A549 (cell line): ENCODE data around the gene PNPLA7. TPM values are rescaled to one million over a fixed set of nuclear protein-coding genes. Genes with fewer than 3 reads are reported as not detected.

ENCODE experiments used
- ATAC-seq, 2 experiments: fragments of 200-7000 bp in 1 of 2; fragments of >200 bp in 1 of 2; cut with Nextera tagmentation in 1 of 2; cut with Tn5 transposase in 1 of 2; 3 replicates each; pipeline versions ENCODE4 v1.8.0 to v1.9.1; 2018 to 2020; ENCODE audit warnings: mild to moderate bottlenecking in 1 of 2, moderate library complexity in 1 of 2
- CTCF ChIA-PET: fragments of 300-600 bp; sonication (Branson Sonifier 250); formaldehyde crosslinking; extraction: SDS; loops from one replicate; lab custom pipeline; 2021; ENCODE audit warnings: antibody characterized with exemption, inconsistent platforms; lab: Yijun Ruan, JAX
- POLR2A ChIA-PET: fragments of 350-600 bp; formaldehyde crosslinking; extraction: SDS; loops from one replicate; lab custom pipeline; 2021; ENCODE audit warnings: antibody characterized with exemption, inconsistent platforms; lab: Yijun Ruan, JAX
- DNase-seq, 2 experiments: peaks; one replicate each; pipeline versions ENCODE4 v3.0.0 to v3.0.0-alpha.2; 2011 to 2016; ENCODE audit warnings: low read depth in 1 of 2, low spot score in 1 of 2
- FAIRE-seq: peaks from 2 replicates; lab custom pipeline; 2011; peaks lifted over from hg19 to GRCh38; lab: Jason Lieb, UNC
- H3K27ac ChIP-seq, 2 experiments: fragments of >200 bp; sonication (Bioruptor Twin); formaldehyde crosslinking; 3 replicates each; pipeline ENCODE4 v1.5.1; 2016 to 2017
- H3K4me1 ChIP-seq: fragments of >200 bp; sonication (Bioruptor Twin); formaldehyde crosslinking; 3 replicates; pipeline ENCODE4 v1.6.1; 2016
- H3K4me2 ChIP-seq: fragments of >200 bp; sonication (Bioruptor Twin); formaldehyde crosslinking; 3 replicates; pipeline ENCODE4 v1.6.1; 2016
- H3K4me3 ChIP-seq: fragments of >200 bp; sonication (Bioruptor Twin); formaldehyde crosslinking; 3 replicates; pipeline ENCODE4 v1.5.1; 2016
- H3K9me3 ChIP-seq: fragments of >200 bp; sonication (Bioruptor Twin); formaldehyde crosslinking; 3 replicates; pipeline ENCODE4 v1.6.1; 2016
- CBX2 ChIP-seq: fragments of 200-600 bp; sonication (generic); IDR thresholded peaks from 2 replicates; pipeline ENCODE4 v1.6.1; 2016; ENCODE audit warnings: low read depth, mild to moderate bottlenecking, borderline replicate concordance
- CHD2 ChIP-seq: fragments of 150-350 bp; IDR thresholded peaks from 2 replicates; pipeline ENCODE4 v1.6.1; 2014; ENCODE audit warnings: low read length; ENCODE audit not compliant: partially characterized antibody
- EHF ChIP-seq: fragments of 250-450 bp; sonication (Bioruptor Pico); IDR thresholded peaks from 2 replicates; pipeline ENCODE4 v1.5.0; 2020; ENCODE audit warnings: mild to moderate bottlenecking
- EP300 ChIP-seq, 2 experiments: fragments of >200 bp; sonication (Bioruptor Twin); formaldehyde crosslinking; IDR thresholded peaks; 2 replicates in 1 of 2; 3 replicates in 1 of 2; pipeline ENCODE4 v1.6.1; 2016 to 2017
- ESRRA ChIP-seq: fragments of 150-350 bp; IDR thresholded peaks from 2 replicates; pipeline ENCODE4 v1.6.1; 2014; ENCODE audit warnings: mild to moderate bottlenecking, low read length, borderline replicate concordance
- FOSL2 ChIP-seq, 2 experiments: fragments of 450-650 bp in 1 of 2; fragments of >200 bp in 1 of 2; sonication (Bioruptor Twin) in 1 of 2; formaldehyde crosslinking; IDR thresholded peaks; 2 replicates each; pipeline versions ENCODE4 v1.5.0 to v1.6.1; 2016 to 2020; ENCODE audit warnings: mild to moderate bottlenecking in 1 of 2, moderate library complexity in 1 of 2
- GATA3 ChIP-seq: IDR thresholded peaks from 2 replicates; pipeline ENCODE4 v1.6.1; 2012; ENCODE audit warnings: borderline replicate concordance
- HOXB13 ChIP-seq: fragments of 250-450 bp; sonication (Bioruptor Pico); IDR thresholded peaks from 2 replicates; pipeline ENCODE4 v1.5.0; 2020; ENCODE audit warnings: low read depth, mild to moderate bottlenecking, moderate library complexity
- JUN ChIP-seq, 2 experiments: fragments of >200 bp; sonication (Bioruptor Twin); formaldehyde crosslinking; IDR thresholded peaks; 2 replicates in 1 of 2; 3 replicates in 1 of 2; pipeline ENCODE4 v1.6.1; 2016 to 2017
- KDM5A ChIP-seq: fragments of 200-600 bp; sonication (generic); IDR thresholded peaks from 2 replicates; pipeline ENCODE4 v1.6.1; 2016; ENCODE audit warnings: antibody characterized with exemption, mild to moderate bottlenecking
- NPAS2 ChIP-seq: fragments of 250-450 bp; sonication (Bioruptor Pico); IDR thresholded peaks from 2 replicates; pipeline ENCODE4 v1.8.0; 2022; ENCODE audit warnings: mild to moderate bottlenecking, moderate library complexity, borderline replicate concordance
- POLR2A ChIP-seq: IDR thresholded peaks from 2 replicates; pipeline ENCODE4 v1.6.1; 2012; ENCODE audit warnings: mild to moderate bottlenecking, low read length
- RAD21 ChIP-seq, 2 experiments: fragments of >200 bp in 1 of 2; sonication (Bioruptor Twin) in 1 of 2; formaldehyde crosslinking in 1 of 2; IDR thresholded peaks in 1 of 2; conservative IDR thresholded peaks in 1 of 2; 2 replicates in 1 of 2; 3 replicates in 1 of 2; pipeline ENCODE4 v1.6.1; 2012 to 2018; ENCODE audit warnings: inconsistent platforms in 1 of 2
- RCOR1 ChIP-seq: fragments of 150-350 bp; IDR thresholded peaks from 2 replicates; pipeline ENCODE4 v1.6.1; 2014; ENCODE audit warnings: antibody characterized with exemption, low read length, low read depth
- SMC3 ChIP-seq: fragments of >200 bp; sonication (Bioruptor Twin); formaldehyde crosslinking; IDR thresholded peaks from 3 replicates; pipeline ENCODE4 v1.6.1; 2018; ENCODE audit warnings: inconsistent platforms
- WGBS: methylation state at CpG from one replicate; pipeline ENCODE4 v1.1.6; 2017; ENCODE audit errors: missing lambda C conversion rate; 5-methylcytosine and 5-hydroxymethylcytosine counted together
- polyA plus RNA-seq, 4 experiments: library from polyadenylated mRNA; depleted of rRNA in 3 of 4; stranded (reverse); fragments of >200 nt; fragmentation: RNase III in 1 of 4; extraction: RNeasy Plus Mini Kit Qiagen cat#74134 plus additional on column Dnase treatment in 1 of 4; gene quantifications; 2 replicates in 3 of 4; 3 replicates in 1 of 4; pipeline ENCODE4 v1.2.3, GENCODE V29; 2011 to 2017
- TF ChIP-seq, protein P1 (sequence below): fragments of >200 bp; sonication (Bioruptor Twin); formaldehyde crosslinking; IDR thresholded peaks from 3 replicates; pipeline ENCODE4 v1.6.1; 2016
- TF ChIP-seq, protein P2 (sequence below): IDR thresholded peaks from 2 replicates; pipeline ENCODE4 v1.6.1; 2012; ENCODE audit warnings: low read depth, borderline replicate concordance
- TF ChIP-seq, protein P3 (sequence below): fragments of >200 bp; sonication (Bioruptor Twin); formaldehyde crosslinking; IDR thresholded peaks from 3 replicates; pipeline ENCODE4 v1.5.1; 2016
- TF ChIP-seq, protein P4 (sequence below): fragments of >200 bp; sonication (Bioruptor Twin); formaldehyde crosslinking; IDR thresholded peaks from 2 replicates; pipeline ENCODE4 v1.6.1; 2016
- TF ChIP-seq, protein P5 (sequence below): IDR thresholded peaks from 2 replicates; pipeline ENCODE4 v1.6.1; 2012

The PNPLA7 gene
- polyA plus RNA-seq, 2 of the 4 experiments (the other 2 are of a cell fraction): 0.31 to 1.1 TPM

DNA sequence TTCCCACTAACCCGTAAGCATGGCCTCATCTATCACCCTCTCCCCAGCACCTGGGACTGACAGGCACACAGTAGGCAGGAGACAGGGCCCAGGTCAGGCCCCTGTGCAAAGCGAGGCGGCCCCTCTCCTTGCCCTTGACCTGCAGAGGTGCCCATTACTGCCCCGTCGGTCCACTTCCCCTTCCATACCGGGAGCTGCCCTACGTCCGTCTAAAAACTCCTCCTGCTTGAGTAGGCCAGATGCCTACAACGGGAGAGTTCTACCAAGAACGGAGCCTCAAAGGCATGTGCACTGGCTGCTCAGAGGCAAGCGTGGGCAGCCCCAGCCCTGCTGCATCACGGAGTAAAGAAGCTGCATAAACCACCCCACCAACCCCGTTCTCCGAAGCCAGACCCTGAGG is 33.1 kb upstream of the PNPLA7 start:
- ATAC-seq (no peak), FAIRE-seq (no peak), DNase-seq (no peak)
- H3K4me2 ChIP-seq: no peak overlapping the region
- CTCF ChIA-PET: interaction anchor here (1.7 to 9.7 kb wide), 2 partner anchors 12 to 24 kb away, joined by 7 to 175 read pairs; partner anchors contain the start of gene ZMYND19
- TF ChIP-seq CBX2 (no peak), NPAS2 (CRISPR knock-in tag) (no peak), EHF (no peak), RCOR1 (no peak), GATA3 (no peak), CHD2 (no peak), HOXB13 (CRISPR knock-in tag) (no peak), KDM5A (no peak), EP300 (IDR thresholded peaks at IDR 0.05) (no peak)
- TF ChIP-seq, protein P1, sequence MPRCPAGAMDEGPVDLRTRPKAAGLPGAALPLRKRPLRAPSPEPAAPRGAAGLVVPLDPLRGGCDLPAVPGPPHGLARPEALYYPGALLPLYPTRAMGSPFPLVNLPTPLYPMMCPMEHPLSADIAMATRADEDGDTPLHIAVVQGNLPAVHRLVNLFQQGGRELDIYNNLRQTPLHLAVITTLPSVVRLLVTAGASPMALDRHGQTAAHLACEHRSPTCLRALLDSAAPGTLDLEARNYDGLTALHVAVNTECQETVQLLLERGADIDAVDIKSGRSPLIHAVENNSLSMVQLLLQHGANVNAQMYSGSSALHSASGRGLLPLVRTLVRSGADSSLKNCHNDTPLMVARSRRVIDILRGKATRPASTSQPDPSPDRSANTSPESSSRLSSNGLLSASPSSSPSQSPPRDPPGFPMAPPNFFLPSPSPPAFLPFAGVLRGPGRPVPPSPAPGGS: no peak
- TF ChIP-seq, all 56 proteins: peak for 0
- H3K4me1 ChIP-seq: peaks cover 3% of the 10 kb centered on the region; the same call in 1 of the 3 replicates
- POLR2A ChIA-PET: no interaction called here
- H3K27ac ChIP-seq: no peak overlapping the region
- WGBS: 91% methylated on average over 14 of the region's 14 CpGs
- H3K9me3 ChIP-seq: no peaks in the 10 kb centered on the region
- no peak overlapping the region for H3K4me3 ChIP-seq

DNA sequence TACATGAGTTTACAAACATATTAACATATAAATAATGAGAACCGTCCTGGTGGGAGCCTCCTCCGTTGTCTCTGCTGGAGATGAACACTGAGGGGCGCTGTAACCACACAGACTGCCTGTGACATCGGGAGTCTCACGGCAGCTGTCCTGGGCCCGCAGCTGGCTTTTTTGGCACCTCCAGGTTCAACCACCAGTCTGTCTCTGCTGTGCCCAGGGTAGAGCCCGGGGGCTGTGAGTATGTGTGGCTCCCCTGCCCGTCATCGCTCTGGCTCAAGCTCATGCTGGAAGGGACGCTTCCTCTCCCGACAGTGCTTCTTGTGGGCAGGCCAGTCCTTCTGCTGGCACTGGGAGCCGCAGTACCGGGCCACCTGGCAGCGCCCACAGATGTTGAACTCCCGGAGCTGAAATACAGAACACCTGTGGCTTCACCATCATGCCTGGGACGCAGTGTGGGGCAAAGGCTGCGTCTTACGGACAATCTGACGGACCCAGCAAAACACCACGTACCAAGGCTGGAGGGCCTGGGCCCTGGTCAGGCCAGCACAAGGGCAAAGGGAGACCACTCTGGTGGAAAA is 32.2 kb upstream of the PNPLA7 start:
- TF ChIP-seq JUN (IDR thresholded peaks at IDR 0.05): no peak
- TF ChIP-seq, protein P2, sequence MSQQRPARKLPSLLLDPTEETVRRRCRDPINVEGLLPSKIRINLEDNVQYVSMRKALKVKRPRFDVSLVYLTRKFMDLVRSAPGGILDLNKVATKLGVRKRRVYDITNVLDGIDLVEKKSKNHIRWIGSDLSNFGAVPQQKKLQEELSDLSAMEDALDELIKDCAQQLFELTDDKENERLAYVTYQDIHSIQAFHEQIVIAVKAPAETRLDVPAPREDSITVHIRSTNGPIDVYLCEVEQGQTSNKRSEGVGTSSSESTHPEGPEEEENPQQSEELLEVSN: no peak
- TF ChIP-seq, protein P3, sequence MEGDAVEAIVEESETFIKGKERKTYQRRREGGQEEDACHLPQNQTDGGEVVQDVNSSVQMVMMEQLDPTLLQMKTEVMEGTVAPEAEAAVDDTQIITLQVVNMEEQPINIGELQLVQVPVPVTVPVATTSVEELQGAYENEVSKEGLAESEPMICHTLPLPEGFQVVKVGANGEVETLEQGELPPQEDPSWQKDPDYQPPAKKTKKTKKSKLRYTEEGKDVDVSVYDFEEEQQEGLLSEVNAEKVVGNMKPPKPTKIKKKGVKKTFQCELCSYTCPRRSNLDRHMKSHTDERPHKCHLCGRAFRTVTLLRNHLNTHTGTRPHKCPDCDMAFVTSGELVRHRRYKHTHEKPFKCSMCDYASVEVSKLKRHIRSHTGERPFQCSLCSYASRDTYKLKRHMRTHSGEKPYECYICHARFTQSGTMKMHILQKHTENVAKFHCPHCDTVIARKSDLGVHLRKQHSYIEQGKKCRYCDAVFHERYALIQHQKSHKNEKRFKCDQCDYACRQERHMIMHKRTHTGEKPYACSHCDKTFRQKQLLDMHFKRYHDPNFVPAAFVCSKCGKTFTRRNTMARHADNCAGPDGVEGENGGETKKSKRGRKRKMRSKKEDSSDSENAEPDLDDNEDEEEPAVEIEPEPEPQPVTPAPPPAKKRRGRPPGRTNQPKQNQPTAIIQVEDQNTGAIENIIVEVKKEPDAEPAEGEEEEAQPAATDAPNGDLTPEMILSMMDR: peak; percentile 36
- 0 out of 3 replicates have a peak, but pooled peaks have one; percentile 9 for TF ChIP-seq SMC3
- no peak for TF ChIP-seq ESRRA
- TF ChIP-seq, protein P4, sequence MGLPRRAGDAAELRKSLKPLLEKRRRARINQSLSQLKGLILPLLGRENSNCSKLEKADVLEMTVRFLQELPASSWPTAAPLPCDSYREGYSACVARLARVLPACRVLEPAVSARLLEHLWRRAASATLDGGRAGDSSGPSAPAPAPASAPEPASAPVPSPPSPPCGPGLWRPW: no peak
- TF ChIP-seq, protein P5, sequence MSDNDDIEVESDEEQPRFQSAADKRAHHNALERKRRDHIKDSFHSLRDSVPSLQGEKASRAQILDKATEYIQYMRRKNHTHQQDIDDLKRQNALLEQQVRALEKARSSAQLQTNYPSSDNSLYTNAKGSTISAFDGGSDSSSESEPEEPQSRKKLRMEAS: no peak
- no peak for TF ChIP-seq FOSL2 (IDR thresholded peaks at IDR 0.05)
- TF ChIP-seq FOSL2 (CRISPR knock-in tag; IDR thresholded peaks at IDR 0.05): no peak
- no peak for TF ChIP-seq POLR2A
- peak; percentile 51 to 61; a peak in 4 of 5 replicates for TF ChIP-seq RAD21 (conservative IDR thresholded peaks at IDR 0.05 in 1 of 2, IDR thresholded peaks at IDR 0.05 in 1 of 2)
- ATAC-seq (no peak), DNase-seq (peak in 1 of 2 experiments; percentile 48), FAIRE-seq (no peak)
- Histone ChIP-seq H3K4me1 (peaks cover 4% of the 10 kb centered on the region; the same call in 2 of the 3 replicates), H3K27ac (no peak overlapping the region), H3K9me3 (no peaks in the 10 kb centered on the region), H3K4me3 (no peak overlapping the region), H3K4me2 (no peak overlapping the region)
- 83% methylated on average over 18 of the region's 20 CpGs for WGBS
- ChIA-PET CTCF (interaction anchor here (0.7 to 9.7 kb wide), 4 partner anchors 13 to 41 kb away, joined by 4 to 175 read pairs (median 8); partner anchors contain the start of genes EHMT1 and ZMYND19), POLR2A (interaction anchor here (2.0 kb wide), 1 partner anchor 8 kb away, joined by 9 read pairs; the partner anchor contains the start of gene ZMYND19)
